ENCODE data around the gene MGAM2.
"Not testable (repeated sequence)": the region's sequence is repeated elsewhere in the genome, so short reads cannot be mapped to it uniquely, and the experiment has no call there.

MGAM2 gene

DNA sequence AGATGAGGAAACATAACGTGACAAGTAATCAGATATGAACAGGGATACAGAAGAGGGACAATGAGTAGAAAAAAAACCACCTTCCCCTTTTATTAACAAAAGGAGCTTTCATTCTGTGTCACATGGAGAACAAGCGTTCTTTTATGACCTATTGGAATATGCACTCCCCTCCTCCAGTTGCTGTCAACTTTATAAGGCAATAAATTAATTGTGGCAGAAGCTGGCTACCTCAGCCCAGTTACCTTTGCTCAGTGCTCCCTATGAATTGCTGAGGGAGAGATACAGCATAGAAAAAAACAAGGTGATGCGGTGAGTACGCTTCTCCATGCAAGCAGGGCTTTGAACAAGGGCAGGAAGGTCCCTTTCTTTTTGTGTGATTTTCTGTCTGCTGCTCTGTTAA lies at the start of gene MGAM2:
TSS of gene MGAM2 (plus strand) at position 220 of the 400 bp plus-strand sequence. CDS start 5,156 bp downstream, outside the sequence.
- no peak for DNase-seq

DNA sequence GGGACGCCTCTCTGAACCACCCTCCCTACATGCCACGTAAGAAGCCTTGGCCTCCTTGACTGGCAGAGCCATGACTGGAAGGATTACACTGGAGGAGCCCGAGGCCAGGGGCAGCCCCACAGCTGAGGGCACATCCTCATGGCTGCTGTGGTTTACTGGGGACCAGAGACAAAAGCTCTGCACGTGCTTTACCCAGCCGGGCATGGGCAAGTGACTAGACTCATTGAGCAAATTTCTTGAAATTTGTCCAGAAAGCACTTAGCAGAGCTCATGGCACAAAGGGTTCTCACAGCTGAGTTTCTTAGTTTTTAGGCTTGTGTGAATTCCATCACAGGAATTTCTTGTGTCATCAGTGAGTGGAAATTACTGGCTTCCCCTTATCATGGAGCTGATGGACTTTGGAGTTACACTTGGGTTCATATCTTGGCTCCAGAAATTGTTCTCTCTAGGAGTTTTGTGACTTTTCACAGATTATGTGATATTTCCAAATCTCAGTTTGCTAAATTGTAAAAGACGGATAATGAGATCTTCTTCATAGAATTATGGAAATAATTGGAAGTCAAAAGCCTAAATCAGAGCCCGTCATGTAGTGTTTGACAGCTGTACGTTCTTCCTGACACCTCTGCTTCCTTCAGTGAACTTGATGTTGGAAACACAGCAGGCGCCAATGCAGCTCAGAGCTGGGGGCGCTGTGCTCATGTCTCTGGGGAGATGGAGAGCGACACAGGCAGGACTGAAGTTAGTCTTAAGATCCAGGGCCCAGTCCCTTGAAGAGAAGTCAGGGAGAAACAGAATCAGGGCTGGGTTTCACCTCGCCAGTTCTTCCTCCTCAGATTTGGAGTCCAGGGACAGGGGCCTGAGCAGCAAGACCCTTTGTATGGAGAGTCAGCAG lies 47.7 kb upstream of the MGAM2 start:
- DNase-seq: no peak

DNA sequence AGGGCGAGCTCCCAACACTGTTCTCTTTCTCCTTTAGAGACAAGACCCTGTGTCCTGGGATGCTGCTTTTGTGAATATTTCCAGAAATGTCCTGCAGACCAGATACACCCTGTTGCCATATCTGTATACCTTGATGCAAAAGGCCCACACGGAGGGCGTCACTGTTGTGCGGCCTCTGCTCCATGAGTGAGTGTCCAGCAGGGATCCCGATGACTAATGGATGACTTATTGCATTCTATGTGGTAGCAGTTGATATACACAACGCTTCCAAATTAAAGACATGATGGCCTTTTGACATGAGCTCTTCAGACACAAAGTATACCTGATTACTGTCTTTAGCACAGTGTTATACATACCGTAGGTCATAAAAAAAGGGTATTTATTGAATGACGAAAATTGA lies 45.0 kb upstream of the MGAM2 start:
- DNase-seq: no peak

DNA sequence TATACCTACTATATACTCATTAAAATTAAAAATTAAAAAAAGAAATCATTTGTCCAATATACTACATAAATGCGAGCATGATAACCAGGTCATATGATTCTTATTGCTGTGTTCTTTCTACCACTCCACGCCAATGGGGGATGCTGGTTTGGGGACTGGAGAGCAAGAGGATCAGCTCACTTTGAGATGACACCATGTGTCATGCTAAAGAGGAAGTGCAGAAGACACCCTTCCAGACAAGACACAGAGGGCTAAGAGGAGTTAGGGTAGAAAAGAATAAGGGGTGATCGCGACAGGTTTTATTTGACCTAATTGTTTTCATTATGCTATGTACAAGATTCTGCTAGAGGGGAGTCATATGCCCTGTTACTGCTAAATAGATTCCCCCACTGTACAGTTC lies 33.8 kb upstream of the MGAM2 start:
- DNase-seq: no peak

DNA sequence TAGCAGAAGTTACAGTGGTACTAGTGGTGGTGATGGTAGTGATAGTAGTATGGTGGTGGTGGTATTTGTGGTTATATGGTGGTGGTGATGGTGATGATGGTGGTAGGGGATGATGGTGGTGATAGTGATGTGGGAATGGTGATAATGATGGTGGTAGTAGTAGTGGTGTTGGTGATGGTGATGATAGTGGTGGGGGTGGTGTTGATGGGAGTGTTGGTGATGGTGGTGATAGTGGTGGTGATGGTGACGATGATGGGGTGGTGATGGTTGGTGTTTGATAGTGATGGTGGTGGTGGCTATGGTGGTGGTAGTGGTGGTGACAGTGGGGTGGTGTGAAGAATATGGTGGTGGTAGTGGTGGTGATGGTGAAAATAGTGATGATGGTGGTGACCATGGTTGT lies 27.9 kb upstream of the MGAM2 start:
- DNase-seq: no peak

DNA sequence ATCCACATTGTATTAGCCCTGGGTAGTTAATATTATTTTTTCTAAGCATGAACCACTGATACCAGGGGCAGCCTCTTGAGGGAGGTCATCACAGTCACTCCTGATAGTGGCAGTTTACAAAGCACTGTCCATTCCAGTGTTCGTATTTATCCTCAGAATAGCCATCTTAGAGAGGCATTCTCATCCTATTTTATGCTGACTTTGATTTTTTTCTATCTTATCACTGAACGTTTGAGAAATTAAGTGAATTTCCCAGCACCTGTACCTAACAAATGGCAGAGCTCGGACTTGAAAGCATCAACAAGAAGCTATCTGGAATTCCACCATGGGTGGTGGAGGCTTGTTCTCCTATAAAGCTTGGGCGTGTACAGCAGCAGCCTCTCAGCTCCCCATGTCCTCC lies 26.1 kb upstream of the MGAM2 start:
- no peak for DNase-seq

DNA sequence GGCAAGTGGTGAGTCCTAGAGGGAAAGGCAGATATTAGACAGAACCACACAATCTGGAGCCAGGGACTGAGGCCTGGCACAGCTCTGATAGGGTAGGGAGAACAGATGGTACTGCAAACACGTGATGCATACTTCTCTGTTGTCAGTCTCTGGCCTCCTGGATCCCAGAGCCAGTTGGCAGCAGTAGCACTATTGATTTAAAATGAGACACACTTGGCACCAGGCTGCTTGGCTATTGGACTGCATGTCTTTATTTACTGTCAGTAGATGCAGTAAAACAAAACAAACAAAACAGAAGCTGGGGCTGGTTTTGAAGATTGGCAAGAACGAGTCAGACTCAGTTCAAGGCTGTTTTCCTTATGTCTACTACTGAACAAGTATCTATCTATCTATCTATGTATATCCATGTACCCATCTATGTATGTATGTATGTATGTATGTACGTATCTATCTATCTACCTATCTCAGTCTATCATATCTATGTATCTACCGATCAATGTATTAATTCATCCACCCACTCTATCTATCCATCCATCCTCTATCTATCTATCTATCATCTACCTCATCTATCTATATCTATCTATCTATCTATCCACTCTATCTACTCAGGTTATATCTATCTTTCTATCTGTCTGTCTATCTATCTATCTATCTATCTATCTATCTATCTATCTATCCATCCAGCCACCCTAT lies 23.4 kb upstream of the MGAM2 start:
- no peak for DNase-seq

DNA sequence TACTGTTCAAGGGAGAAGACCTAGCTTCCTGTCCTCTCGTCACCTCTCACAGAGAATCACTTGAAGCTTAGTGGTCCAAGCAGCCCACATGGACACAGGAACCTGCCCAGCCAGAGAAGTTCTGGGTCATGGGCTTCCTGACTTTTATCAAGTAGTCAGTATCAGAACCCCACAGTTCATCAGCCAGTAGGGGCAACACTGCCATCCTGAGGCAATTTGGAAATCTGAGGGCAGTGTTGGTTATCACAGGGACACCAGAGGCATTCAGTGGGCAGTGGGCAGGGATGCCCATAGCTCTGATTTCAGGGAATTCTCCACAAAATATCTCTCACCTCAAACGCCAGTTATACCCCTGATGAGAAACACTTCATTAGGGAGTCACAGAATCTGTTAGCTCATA lies 22.5 kb upstream of the MGAM2 start:
- no peak for DNase-seq

DNA sequence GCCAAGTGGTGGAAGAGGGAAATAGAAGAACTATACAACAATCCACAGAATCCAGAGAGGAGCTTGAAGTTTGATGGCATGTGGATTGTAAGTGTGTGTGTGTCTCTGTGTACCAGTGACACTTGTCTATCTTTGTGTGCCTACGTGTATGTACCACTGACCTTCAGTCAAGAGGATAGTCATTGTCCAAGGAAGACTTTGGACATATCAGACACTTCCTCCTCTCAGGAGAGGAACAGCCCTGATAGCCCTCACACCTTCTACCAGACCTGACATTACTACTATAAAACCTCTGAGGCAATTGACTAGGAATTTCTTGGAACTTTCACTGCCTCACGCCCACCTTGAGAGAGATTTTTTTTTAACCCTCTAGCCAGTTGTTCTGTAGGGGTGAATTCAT lies 19.6 kb upstream of the MGAM2 start:
- DNase-seq: no peak

DNA sequence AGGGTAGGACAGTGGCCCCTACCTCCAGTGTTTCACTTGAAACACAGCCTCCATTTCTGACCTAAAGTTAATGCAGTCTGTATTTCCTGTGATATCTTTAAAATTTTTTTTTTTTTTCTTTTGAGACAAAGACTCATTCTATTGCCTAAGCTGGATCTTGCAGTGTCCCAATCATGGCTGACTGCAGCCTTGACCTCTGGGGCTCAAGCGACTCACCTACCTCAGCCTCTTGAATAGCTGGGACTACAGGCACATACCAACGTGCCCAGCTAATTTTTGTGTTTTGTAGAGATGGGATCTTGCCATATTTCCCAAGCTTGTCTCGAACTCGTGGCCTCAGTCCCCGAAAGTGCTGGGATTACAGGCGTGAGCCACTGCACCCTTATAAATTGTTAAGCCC lies 16.7 kb upstream of the MGAM2 start:
- no peak for DNase-seq

DNA sequence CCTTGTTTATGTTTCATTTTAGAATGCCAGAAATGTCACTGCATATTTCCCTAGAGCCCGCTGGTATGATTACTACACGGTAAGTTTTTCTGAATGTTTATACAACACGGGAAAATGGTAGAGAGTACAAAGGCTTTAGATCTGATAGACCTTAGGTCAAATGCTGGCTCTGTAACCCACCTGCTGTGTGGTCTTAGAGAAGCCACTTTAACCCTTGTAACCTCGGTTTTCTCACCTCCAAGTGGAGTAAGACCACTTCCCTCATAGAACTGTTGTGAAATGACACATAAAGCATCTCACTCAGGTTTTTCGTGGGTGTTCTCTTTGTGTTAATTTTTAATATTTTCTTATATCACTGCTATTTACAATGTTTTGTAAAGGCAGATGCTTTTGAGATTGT lies 13.9 kb upstream of the MGAM2 start:
- DNase-seq: no peak

DNA sequence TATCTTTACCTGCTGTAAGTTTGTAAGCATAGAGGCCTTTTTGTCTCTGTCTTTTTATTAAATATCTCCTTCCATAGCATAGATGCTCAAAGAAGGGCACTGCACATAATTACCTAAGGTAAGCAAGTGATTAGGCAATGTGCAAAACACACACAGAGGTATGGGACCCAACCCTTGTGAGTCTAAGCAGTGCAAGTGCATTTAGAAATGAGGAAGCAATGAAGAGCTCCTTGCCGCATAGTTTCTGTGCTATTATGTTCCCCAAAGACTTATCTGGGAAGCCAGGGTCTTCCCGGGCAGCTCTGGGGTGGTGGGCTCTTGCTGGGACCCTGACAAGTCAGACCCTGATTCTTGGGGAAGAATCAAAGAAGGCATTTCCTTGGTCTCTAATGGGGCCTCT lies 13.5 kb upstream of the MGAM2 start:
- DNase-seq: no peak

DNA sequence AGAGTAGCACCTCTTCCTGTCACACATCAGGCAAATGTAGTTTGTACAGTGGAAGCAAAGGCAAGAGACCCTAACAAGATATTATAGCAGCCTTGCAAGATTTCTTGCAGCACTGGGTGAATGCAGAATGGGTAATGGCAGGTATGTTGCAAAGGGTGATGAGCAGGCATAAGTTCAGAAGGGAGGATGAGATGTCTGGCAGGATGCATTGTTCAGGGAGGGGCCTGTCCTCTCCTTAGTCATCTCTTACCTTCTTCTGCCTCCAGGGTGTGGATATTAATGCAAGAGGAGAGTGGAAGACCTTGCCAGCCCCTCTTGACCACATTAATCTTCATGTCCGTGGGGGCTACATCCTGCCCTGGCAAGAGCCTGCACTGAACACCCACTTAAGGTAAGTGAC lies 12.2 kb upstream of the MGAM2 start:
- DNase-seq: not testable (repeated sequence)

DNA sequence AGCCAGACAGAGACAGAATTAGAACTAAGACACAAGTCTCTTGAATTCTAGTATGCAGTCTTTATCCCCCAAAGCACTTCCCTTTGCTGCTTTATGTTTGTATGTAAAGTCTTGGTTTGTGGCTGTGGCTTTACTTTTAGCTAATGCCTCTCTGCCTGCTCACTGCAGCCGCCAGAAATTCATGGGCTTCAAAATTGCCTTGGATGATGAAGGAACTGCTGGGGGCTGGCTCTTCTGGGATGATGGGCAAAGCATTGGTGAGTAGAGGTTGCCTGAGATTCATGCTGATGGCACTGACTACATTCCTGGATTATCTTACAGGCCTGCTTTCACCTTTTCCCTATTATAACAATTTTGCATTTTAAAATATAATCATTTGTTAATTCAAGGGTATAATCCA lies 10.9 kb upstream of the MGAM2 start:
- DNase-seq: no peak

DNA sequence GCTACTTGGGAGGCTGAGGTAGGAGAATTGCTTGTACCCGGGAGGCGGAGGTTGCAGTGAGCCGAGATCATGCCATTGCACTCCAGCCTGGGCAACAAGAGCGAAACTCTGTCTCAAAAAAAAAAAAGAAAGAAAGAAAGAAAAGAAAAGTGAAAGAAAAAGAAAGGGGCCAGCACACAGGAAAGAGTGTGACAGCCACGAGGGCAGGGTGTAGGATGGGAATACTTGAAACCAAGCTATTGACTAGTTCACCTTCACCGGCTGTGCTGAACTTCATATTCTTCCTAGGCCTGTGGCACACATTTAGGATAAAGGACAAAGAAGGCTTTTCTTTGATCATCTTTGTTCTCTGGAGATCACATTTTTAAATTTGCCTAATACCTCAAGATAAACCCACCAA lies 9.7 kb upstream of the MGAM2 start:
- DNase-seq: not testable (repeated sequence)

DNA sequence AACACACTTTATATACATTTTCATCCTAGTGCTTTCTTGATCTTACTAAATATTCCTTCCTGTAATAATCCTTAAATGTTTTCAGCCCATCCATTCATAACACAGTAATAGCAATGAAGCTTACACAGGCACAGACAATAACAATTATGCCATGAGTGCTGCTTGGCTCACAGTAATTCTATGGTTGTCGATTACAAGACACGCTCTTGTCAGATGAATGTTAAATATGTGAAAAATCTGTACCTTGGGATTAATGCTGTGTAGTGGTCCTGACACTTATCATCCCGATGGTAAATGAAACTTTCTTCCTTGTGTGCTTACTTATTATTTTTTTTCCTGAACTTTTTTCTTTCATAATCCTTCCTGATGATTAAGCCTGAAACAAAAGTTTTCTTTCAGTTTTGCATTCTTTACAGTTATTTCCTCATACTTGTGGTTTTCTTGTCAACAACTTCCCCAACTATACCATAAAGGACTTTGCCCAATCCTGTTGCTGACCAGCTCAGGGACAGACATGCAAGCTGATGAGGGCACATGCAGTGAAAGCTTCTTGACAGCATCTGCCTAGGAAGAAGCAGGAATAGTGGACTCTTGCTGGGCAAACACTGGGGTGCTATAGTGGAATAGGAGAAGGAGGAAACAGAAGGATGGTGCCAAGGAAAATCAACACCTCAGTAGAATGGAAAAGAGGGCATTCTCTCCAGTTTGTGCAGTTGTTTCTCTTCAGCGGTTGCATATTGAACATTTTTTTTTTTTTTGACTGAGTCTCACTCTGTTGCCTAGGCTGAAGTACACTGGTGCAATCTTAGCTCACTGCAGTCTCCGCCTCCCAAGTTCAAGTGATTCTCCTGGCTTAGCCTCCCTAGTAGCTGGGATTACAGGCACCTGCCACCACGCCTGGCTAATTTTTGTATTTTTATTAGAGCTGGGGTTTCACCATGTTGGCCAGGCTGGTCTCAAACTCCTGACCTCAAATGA lies 6.7 kb upstream of the MGAM2 start:
- no peak for DNase-seq

DNA sequence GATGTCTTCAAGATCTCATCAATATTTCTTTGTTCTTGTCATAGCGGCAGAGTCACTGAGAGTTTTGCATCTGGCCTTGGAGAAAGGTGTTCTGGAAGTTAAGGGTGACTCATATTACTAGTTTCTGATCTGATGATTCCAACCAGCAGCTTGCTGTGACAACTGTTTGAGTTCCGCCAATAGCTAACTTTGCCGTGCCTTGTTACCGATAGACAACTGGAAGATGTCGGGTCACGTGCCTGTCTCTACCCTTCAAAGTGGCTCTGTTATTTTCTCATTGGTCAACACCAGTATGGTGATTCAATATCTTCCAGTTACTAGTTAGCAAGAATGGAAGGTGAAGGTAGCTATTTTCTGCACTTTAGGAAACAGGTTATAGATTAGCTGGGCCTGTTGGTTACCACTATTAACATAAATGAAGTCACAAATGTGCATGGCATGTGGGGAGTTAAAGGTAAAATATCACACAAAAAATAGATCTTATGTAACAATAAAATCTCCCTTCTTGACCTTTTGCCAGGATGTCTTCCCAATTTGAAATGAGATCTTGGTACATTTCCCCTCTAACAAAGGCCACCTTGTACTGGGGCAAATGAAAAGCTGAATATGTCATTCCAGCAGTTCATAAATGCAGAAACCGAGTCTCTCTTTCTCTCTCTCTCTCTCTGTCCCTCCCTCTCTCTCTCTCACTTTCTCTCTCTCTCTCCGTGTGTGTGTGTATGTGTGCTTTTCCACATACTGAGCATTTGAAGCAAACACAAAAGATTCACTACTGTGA lies 2.6 kb upstream of the MGAM2 start:
- no peak for DNase-seq

DNA sequence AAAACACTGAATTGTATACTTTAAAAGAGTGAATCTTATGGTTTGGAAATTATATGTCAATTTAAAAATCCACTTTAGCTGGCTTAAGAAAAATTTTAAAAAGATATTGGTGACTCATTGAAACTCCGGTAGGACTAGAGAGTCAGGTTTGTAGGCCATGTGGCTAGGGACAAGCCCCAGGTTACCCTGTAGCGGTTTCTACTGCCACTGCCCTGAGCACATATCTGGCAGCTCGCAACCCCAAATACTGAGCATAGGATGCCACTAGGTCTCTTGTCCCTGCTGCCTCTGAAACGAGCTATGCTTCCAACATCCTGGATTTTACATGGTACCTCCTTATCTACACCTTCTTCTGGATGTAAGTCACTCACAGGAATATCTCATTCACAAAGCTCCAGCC lies 1.4 kb upstream of the MGAM2 start:
- DNase-seq: no peak

DNA sequence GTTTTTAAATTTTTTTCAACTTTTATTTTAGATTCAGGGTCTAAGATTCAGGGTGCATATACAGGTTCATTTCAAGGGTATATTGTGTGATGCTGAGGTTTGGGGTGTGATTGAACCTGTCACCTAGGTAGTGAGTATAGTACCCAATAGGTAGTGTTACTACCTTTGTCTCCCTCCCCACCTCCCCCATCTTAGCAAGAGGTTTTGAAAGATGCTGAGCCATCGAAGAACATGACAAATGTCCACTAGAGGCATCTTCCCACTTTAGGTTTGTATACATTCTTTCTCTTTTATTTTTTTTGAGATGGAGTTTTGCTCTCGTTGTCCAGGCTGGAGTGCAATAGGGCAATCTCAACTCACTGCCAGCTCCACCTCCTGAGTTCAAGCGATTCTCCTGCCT lies 880 bp upstream of the MGAM2 start:
- DNase-seq: no peak

DNA sequence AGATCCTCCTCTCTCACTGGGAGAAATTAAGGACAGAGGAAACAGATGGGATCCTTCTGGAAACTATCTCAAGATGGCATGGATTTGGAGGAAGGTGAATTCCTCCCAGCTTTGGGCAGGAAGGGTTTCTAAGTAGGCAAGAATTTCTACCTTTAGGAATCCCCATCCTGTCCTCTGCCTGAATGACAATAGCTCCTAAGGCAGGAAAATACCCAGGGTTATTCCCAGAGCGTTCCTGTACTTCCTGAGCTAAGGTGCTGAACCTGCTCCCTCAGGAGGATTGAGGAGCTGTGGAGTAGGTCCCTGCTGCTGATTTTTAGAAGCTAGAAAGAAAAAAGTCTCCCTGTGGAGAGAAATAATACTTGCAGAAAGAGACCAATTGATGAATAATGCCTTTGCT lies 568 bp downstream of the MGAM2 start:
- DNase-seq: no peak

DNA sequence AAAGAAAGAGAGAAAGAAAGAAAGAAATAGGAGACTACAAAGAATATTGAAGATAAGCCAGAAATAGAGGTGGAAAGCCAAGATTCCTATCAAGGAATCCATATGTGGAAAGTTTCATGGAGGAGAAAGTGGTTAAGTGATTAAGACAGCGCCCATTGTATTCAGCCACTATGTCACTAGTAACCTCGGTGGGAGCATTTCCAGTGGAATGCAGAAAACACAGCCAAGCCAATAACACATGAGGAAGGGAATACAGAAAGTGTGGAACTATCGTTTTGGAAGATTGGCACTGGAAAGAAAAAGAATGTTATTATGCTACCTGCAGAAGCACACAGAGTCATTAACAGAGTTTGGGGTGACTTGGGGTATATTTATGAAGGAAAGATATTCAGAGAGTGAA lies 2.7 kb downstream of the MGAM2 start:
- DNase-seq: no peak

DNA sequence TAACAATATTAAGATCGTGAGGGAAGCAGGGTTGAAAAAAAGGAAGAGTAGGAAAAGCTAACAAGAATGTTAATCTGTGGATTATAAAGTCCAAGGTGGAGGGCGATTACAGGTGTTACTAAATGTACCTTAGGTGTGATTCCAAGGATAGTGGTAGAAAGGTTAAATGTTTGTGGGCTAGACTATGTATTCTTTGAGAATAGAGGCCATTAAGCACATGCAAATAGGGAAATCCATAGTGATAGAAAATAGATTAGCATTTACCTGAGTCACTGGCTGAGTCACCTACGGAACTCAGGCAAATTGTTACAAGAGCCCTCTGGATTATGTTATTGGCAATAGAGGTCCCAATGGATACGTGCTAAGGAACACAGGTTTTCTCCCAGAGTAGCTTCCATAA lies 9.0 kb downstream of the MGAM2 start:
- DNase-seq: no peak
